ENCODE results near the gene CLIP1. TPM values are rescaled to one million over a fixed set of nuclear protein-coding genes. Genes with fewer than 3 reads are reported as not detected.

Gene CLIP1
- total RNA-seq, 1 experiment from 2014 or later, result 62.2 TPM

- TF ChIP-seq, protein P1, sequence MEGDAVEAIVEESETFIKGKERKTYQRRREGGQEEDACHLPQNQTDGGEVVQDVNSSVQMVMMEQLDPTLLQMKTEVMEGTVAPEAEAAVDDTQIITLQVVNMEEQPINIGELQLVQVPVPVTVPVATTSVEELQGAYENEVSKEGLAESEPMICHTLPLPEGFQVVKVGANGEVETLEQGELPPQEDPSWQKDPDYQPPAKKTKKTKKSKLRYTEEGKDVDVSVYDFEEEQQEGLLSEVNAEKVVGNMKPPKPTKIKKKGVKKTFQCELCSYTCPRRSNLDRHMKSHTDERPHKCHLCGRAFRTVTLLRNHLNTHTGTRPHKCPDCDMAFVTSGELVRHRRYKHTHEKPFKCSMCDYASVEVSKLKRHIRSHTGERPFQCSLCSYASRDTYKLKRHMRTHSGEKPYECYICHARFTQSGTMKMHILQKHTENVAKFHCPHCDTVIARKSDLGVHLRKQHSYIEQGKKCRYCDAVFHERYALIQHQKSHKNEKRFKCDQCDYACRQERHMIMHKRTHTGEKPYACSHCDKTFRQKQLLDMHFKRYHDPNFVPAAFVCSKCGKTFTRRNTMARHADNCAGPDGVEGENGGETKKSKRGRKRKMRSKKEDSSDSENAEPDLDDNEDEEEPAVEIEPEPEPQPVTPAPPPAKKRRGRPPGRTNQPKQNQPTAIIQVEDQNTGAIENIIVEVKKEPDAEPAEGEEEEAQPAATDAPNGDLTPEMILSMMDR (conservative IDR thresholded peaks at IDR 0.05; ENCODE audit: low read depth, low read length), result no peak
- TF ChIP-seq EZH2 (IDR thresholded peaks at IDR 0.05; ENCODE audit: borderline replicate concordance, low read depth, low read length, poor library complexity, severe bottlenecking), result no peak
- POLR2A ChIA-PET (ENCODE audit: low non-redundant PET), result no interaction called here
- H3K4me3 ChIP-seq (ENCODE audit: low read depth, low read length, poor library complexity, severe bottlenecking), result no peak overlapping the region
- CTCF ChIA-PET, result no interaction called here
- no peak for DNase-seq (ENCODE audit: low spot score)
- intact Hi-C loops (cut with micrococcal nuclease; ENCODE audit: unreplicated experiment), result no loop called here
- H3K9me3 ChIP-seq (ENCODE audit: low read depth, low read length, poor library complexity, severe bottlenecking), result no peaks in the 10 kb centered on the region
- no peaks in the 10 kb centered on the region for H3K27me3 ChIP-seq (replicated peaks; ENCODE audit: insufficient read depth, low read depth, low read length, poor library complexity)
- no TSS peak for BruUV-seq (replicated peaks)
- H3K4me1 ChIP-seq (ENCODE audit: insufficient read depth, low read length, poor library complexity, severe bottlenecking), result peaks cover 19% of the 10 kb centered on the region
- peaks cover 7% of the 10 kb centered on the region for H3K36me3 ChIP-seq (ENCODE audit: insufficient read depth, low read length, poor library complexity, severe bottlenecking)
- no peak overlapping the region for H3K27ac ChIP-seq (ENCODE audit: low read depth, low read length, poor library complexity, severe bottlenecking)
These were observed 194.4 kb downstream of the CLIP1 start for GRCh38 chr12:122228092-122228491.

DNA sequence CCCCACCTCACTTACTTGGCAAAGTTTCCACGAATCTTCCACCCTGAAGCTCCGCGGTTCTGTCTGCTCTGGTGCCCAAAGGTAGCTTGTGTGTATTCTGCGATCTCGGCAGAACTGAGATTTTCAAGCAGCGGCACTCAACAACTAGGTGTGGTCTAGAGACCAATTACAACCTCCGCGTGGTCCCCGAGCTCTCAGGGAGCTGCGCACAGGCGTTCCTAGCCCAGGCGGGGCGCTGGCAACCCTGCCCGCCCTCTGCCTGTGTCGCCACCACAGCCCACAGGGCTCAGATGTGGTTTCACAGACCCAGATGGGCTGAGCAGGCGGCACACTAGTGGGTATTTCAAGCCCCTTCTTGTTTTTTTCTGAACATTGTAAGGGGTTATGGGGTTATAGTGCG is 195.1 kb downstream of the CLIP1 start:
- Histone ChIP-seq H3K36me3 (ENCODE audit: insufficient read depth, low read length, poor library complexity, severe bottlenecking) (peaks cover 12% of the 10 kb centered on the region), H3K4me3 (ENCODE audit: low read depth, low read length, poor library complexity, severe bottlenecking) (no peak overlapping the region), H3K27me3 (replicated peaks; ENCODE audit: insufficient read depth, low read depth, low read length, poor library complexity) (no peaks in the 10 kb centered on the region), H3K4me1 (ENCODE audit: insufficient read depth, low read length, poor library complexity, severe bottlenecking) (peaks cover 19% of the 10 kb centered on the region), H3K27ac (ENCODE audit: low read depth, low read length, poor library complexity, severe bottlenecking) (no peak overlapping the region), H3K9me3 (ENCODE audit: low read depth, low read length, poor library complexity, severe bottlenecking) (no peaks in the 10 kb centered on the region)
- ChIA-PET CTCF (interaction anchor here (0.5 kb wide), 1 partner anchor 16 kb away, joined by 3 read pairs; no protein-coding TSS in a partner anchor), POLR2A (ENCODE audit: low non-redundant PET) (no interaction called here)
- TF ChIP-seq EZH2 (IDR thresholded peaks at IDR 0.05; ENCODE audit: borderline replicate concordance, low read depth, low read length, poor library complexity, severe bottlenecking), result no peak
- TF ChIP-seq, protein P1 (conservative IDR thresholded peaks at IDR 0.05; ENCODE audit: low read depth, low read length), result no peak
- no TSS peak for BruUV-seq (replicated peaks)
- intact Hi-C loops (cut with micrococcal nuclease; ENCODE audit: unreplicated experiment), result no loop called here
- no peak for DNase-seq (ENCODE audit: low spot score)

- ChIA-PET CTCF (interaction anchor here (0.9 kb wide), 1 partner anchor 95 kb away, joined by 3 read pairs; no protein-coding TSS in a partner anchor), POLR2A (ENCODE audit: low non-redundant PET) (interaction anchor here (0.7 kb wide), 1 partner anchor 19 kb away, joined by 7 read pairs; no protein-coding TSS in a partner anchor)
- no TSS peak for BruUV-seq (replicated peaks)
- intact Hi-C loops (cut with micrococcal nuclease; ENCODE audit: unreplicated experiment), result loop anchor here (1.0 kb wide), 1 partner anchor 40 kb away; the partner anchor contains the start of gene VPS33A
- H3K36me3 ChIP-seq (ENCODE audit: insufficient read depth, low read length, poor library complexity, severe bottlenecking), result peaks cover 16% of the 10 kb centered on the region
- no peaks in the 10 kb centered on the region for H3K9me3 ChIP-seq (ENCODE audit: low read depth, low read length, poor library complexity, severe bottlenecking)
- peaks cover 19% of the 10 kb centered on the region for H3K4me1 ChIP-seq (ENCODE audit: insufficient read depth, low read length, poor library complexity, severe bottlenecking)
- no peaks in the 10 kb centered on the region for H3K27me3 ChIP-seq (replicated peaks; ENCODE audit: insufficient read depth, low read depth, low read length, poor library complexity)
- DNase-seq (ENCODE audit: low spot score), result peak; percentile 14
- H3K4me3 ChIP-seq (ENCODE audit: low read depth, low read length, poor library complexity, severe bottlenecking), result peak overlapping the region; percentile 93
- TF ChIP-seq, protein P1 (conservative IDR thresholded peaks at IDR 0.05; ENCODE audit: low read depth, low read length), result no peak
- TF ChIP-seq EZH2 (IDR thresholded peaks at IDR 0.05; ENCODE audit: borderline replicate concordance, low read depth, low read length, poor library complexity, severe bottlenecking), result no peak
- no peak overlapping the region for H3K27ac ChIP-seq (ENCODE audit: low read depth, low read length, poor library complexity, severe bottlenecking)
These were observed 195.9 kb downstream of the CLIP1 start for GRCh38 chr12:122226366-122227125.

Data from A673 (cell line).